ENCODE data around the gene CRHR2.
"Not testable (repeated sequence)": the region's sequence is repeated elsewhere in the genome, so short reads cannot be mapped to it uniquely, and the experiment has no call there.

Gene CRHR2

DNA sequence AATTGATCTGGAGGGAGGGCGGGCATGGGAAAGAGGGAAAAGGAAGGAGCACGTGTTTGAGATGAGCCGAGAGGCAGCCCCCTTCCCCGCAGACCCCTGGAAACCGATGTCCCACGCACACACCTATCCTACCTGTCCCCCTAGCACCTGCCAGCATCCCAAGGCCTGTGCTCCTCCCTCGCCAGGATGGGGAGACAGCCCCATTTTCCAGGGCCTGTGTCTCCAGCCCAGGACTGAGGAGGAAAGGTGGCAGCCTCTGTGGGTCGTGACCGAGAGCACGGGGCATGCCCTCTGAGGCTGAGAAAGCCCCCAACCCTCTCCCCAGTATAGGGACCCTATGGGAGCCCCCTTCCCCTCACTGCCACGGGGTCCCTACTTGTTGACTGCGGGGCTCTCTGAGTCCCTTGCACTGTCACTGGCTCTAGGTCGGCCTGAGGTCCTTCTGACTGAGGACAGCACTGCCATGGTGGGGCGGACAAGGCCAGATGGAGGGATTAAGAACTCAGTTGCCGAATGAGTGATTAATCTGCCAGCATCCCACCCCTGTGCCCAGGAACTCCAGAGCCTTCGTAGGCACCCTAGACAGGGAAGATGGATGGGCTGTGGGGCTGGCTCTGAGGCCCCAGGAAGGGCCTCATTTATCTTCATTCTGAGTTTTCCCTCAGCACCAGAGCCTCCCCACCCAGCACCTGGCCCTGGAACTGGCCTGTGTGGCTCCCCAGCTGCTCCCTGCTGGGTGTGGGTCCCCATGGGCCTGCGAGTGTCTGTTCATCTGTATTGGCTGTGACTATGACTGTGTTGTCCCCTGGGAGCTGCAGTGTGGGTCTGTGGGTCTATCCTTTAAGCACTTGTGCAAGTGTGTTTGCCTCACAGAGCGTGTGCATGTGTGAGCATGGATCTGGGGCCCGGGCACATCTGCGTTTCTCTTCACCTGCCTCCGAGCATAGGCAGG, 26.0 kb downstream of the CRHR2 start:
- DNase-seq (ENCODE audit: low read depth in 2 of 2, low spot score in 1 of 2) = no peak

DNA sequence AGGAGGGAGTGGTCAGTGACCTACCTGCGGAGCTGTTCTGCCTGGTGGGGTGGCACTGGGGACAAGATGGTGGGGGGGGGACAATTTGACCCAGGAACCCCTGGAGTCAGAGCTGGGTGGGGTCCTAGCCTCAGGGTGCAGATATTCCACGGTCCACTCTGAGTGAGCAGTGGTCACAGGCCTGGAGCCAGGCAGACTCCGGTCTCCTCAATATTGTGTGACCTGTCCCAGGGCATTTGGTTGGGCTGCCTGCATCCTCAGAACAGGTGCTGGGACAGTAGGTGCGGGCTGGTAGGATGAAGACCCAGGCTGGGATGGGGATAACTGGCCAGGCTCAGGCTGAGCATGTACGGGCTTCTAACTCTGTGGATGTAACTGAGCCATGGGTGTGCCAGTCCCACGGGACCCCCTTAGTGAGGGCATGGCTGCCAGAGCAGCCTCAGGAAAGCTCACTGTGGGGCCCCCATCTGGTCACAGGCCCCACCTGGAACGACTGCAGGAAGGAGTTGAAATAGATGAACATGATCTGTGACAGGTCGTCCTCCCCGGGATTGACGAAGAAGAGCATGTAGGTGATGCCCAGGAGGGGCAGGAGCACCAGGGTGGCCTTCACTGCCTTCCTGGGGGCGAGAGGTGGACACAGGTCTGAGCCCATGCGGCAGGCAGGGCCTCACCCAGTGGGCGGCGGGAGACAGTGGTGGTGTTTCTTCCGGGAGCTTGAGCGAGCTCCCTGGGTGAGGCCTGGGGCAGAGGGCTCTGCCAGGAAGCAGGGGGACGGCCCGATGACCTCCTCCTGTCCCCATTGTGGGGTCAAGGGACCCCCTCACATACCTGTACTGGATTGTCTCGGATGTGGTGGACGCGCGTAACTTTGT, 26.9 kb downstream of the CRHR2 start:
- DNase-seq (ENCODE audit: low read depth in 2 of 2, low spot score in 1 of 2) = no peak

DNA sequence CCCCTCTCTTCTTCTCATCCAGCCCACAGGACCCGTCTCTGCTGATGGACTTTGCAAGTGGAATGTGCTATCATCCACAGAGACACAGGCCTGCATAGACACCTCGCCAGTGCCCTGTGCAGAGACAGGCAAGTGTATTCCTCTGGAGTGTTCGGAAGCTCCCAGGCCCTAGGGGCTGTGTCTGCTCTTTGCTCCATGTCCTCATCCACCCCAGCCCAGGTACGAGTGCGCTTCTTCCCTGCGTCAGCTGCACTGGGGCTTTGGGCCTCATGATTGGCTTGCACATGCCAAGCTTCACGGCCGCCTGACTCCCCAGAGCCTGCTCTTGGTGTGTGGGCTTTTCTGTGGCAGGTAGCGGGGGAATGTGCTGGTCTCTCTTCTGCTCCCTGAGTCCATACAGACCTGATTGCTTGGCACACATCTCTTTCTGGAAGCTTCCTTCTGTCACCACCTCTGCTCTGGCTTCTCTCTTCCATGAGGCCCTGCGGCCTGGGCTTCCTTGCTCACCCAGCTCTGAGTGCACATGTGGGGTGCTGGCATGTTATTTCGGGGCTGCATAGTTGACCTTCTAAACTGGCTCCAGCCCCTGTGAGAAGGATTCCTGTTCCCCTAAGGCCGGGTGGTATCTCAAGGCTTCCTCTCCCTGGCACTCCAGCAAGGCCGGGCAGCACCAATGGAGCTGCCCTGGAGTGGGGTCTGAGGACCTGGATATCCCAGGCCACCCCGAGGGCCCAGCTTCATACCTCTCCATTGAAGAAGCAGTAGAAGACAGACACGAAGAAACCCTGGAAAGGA, 27.8 kb downstream of the CRHR2 start:
- DNase-seq (ENCODE audit: low read depth in 2 of 2, low spot score in 1 of 2) = no peak

DNA sequence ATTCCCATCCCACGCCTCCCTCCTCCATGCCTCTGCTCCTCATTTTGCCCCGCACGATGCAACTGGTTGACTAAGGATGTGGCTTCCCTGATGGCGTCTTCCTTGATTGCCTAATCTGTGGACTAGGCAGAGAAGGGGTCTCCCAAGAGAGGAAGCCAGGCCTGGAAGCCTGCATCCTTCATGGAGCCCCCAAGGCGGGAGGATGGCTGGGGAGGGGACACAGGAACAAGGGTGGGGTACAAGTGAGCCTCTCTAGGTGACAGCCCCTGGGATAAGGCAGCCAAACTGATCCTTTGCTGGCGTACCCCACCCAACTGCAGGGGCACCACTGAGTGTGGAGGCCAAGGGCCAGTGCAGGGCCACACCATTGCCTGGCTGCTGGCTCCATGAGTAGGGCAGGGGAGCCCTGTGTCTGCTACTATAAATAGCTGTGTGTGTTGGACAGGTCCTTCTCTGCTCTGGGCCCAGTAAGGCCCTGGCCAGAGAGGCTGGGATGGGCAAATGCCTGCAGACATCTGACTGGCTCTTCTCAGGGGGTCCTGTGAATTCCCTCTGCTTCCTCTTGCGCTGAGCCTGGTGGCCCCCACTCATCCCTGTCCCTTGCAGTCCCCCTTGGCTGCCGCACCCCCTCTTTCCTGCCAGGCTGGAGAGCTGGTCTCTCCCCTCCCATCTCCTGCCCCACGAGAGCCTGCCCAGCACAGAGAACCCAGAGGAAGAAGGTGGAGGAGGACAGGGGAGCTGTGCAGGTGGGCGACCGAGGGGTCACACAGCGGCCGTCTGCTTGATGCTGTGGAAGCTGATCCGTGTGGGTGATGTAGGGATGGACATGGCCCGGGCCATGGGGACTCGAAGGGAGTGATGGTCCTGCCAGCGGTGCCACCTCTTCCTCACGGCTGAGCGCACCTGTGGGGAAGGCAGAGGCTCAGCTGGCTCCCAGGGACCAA, 29.3 kb downstream of the CRHR2 start:
- no peak for DNase-seq (ENCODE audit: low read depth in 2 of 2, low spot score in 1 of 2)

DNA sequence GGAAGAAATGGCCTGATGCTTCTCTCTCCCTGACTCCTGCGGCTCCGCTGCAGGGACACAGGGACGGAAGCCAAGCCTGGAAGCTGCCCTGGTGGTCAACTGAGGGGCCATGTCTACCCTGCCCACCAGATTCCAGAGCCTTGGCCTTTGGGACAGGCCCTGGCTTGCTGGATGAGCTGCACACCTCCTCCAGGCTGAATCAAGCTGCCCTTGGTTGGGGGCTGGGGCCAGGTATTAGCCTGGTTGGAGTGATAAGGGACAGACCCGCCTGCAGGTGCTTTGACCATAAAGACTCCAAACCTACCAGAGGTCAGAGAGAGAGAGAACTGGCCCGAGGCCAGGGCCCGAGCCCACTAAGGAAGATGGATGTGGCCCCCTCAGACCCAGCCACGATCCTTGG, 30.1 kb downstream of the CRHR2 start:
- DNase-seq (ENCODE audit: low read depth in 2 of 2, low spot score in 1 of 2) = no peak

DNA sequence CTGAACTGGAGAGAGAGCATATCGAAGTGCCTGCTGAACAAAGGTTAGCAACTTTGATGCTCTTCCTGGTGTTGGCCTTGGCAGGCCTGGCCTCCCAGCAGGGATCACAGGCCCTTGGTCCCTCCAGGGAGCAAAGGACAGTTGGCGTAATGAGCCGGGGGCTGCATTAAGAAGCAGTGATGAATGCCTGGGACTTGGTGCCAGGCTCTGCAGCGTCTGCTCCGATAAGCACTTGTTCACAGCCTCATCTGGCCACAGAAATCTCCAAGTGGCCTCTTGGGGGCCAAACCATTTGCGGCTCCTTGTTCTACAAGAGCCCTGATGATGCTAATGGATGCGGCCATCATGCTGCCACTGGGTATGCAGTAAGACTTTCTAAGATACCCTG, 31.8 kb downstream of the CRHR2 start:
- no peak for DNase-seq (ENCODE audit: low read depth in 2 of 2, low spot score in 1 of 2)

DNA sequence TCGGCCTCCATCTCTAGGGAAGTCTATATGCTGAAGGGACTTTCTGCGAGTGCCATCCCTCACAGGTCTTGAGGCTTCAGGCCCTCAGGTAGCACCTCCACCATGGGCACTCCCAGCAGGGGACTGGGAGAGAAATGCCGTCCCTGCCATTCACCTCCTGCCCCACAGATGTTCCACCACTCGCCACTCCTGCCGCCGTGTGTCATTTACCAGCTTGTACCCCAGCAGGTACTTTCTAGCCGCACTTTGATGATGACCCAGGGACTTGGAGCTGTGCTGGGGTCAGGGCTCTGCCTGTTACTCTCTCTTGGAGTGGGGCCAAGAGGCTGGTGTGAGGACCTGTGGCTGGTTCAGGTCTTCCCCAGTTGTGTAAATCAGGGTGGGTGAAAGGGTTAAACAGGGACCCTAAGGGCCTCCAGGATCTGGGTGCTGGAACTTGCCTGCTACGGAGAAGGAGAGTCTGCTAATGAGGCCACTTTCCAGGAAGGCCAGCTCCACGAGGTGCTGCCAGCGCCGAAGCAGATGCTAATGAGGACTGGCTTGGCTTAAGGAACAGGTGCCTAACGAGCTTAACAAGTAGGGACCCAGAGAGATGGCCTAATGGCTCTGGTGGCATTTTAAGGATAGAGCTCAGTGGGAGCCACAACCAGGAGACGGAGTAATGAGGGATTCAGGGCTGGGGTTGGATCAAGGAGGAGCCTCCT, 32.4 kb downstream of the CRHR2 start:
- no peak for DNase-seq (ENCODE audit: low read depth in 2 of 2, low spot score in 1 of 2)

DNA sequence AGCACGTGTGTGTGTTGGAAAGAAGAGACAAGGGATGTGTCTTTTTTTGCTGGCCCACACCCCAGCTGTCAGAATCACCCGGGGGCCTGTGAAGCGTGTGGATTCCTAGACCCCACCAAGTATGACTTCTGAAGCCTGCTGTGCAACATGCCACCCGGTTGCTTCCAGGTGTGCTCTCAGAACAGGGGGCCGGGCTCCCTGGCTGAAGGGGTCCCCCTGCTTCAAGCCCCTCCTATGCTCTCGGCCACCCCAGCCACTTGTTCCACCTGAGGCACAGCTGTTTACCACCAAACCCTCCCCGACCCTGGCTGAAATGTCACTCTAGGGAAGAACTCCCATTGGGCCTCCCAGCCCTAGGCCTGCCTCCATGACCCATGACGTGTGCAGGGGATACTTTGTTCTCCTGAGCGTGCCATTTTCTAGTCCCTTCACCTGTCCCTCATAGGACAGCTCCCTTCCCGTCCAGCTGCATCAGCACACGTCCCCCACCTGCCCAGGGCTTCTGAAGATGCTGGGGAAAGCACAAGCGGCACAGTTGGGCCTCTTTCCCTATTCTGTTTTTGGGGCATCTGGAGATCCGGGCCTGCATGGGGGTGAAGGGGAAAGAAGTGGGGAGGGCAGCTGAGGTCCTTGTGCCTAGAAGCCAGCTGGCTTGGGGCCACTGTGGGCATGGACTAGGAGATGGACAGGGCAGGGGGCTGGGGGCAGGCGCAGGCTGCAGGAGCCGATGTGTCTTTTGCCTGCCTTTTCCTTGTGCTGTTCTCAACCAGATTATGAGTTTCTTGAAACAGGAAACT, 33.3 kb downstream of the CRHR2 start:
- no peak for DNase-seq (ENCODE audit: low read depth in 2 of 2, low spot score in 1 of 2)

DNA sequence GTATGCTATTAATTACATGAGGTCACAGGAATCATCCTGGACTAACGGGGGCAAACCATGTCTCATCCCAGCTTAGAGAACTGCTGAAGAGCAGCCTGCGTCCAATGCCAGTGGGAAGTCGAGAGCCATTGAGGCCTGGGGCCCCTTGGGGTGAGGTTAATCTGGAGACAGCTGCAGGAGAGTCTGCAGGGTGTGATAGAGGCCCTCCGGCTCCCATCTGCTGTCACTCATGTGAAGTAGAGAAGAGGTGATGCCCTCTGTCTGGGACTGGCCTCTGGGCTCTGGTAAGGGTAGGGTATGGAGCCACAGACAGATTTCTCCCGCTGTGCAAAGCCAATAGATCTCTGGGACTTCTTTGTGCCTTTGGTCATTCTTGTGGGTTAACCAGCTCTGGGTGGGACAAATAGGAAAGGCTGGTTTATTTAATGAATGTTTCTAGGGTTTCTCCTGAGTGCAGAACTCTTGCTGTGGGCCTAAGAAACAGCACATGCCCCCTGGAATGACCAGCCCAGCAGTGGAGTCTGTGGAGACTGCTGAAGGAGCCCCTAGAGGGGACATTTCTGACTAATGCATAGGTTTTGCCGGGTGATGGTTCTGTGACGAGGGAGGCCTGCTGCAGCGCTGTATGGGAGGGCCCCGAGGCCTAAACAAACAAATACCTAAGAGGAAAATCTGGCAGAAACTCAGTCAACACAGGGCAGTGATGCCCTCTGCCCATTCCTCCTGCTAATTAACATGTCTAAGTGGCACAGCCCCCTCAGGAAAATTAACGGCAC, 34.5 kb downstream of the CRHR2 start:
- no peak for DNase-seq (ENCODE audit: low read depth in 2 of 2, low spot score in 1 of 2)

DNA sequence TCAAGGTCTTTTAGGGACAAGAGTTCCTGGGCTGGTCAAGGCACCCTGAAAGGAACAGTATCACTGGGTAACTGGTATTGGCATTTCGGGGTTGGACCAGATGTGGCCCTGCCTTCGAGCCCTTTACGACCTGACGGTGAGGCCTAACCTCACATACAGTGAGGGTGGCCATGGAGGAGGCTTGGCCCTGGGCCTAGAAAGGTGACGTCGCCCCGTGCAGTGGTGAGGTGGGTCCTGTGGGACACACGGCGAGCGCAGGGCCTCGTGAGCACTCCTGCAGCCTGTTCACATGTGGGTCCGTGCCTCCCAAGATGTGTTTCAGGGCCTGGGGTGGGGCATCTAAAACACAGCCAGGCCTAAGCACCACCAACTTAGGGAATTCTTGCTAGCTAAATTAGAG, 36.1 kb downstream of the CRHR2 start:
- DNase-seq (ENCODE audit: low read depth in 2 of 2, low spot score in 1 of 2) = no peak

DNA sequence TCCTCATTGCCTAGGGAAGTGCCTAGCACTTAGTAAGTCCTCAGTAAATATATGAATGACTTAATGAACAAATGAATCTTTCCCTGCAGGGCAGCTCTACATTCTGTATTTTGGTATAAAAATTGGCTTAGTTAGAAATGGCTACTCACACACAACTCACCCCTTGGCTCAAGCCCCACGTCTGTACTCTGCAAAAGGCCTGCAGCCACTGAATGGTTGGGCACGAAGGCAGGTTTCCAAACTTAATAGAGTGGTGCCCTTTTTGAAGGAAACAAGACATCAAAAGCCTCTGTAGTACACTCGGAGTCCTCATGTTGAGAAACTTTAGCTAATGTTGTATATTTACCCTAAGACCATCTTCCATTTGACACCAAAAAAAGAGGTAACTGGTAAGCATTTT, 36.6 kb downstream of the CRHR2 start:
- DNase-seq (ENCODE audit: low read depth in 2 of 2, low spot score in 1 of 2) = no peak

DNA sequence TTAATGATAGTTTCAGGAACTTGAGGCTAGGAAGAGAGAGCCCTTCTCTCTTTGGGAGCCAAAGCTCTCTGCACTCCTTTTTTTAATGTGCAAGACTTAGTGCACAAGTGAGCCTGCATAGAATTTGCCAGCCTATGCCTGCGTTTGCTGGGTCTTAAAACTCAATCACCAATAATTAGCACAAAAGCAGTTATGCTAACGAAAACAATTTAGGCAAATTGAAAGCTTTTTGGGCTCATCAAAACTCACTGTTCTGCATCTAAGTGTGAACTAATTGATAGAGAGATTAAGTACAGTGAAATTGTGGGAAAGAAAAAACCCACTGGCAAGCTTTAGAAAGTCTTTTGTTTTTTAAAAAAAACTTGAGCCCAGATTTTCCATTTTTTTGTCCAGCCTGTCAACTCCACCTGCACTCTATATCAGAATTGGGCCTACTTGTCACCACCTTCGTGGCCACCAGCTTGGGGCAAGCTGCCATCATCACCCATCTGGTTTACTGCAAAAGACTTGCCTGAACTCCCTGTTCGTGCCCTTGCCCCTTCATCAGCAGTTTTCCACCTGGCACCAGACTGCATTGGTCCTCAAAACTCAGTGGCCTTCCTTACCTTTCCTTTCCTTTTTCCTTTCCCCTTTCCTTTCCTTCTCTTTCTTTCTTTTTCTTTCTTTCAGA, 37.8 kb downstream of the CRHR2 start:
- no peak for DNase-seq (ENCODE audit: low read depth in 2 of 2, low spot score in 1 of 2)

DNA sequence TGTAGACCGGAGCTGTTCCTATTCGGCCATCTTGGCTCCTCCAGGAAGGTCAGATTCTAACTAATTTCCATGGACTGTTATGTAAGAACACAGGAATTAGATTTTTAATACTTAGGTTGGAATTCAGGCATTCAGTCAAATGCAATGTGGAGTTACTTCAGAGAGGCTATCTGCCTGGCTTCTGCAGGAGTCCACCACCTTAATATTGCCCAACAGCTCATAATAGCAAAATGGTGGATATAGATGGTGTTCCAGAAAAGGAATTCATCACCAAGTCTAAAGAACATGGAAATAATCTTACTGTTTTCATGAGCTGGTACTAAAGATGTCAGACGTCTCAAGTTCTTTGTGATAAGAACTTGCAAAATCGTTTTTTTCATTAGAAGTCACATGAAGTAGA, 39.5 kb downstream of the CRHR2 start:
- no peak for DNase-seq (ENCODE audit: low read depth in 2 of 2, low spot score in 1 of 2)

DNA sequence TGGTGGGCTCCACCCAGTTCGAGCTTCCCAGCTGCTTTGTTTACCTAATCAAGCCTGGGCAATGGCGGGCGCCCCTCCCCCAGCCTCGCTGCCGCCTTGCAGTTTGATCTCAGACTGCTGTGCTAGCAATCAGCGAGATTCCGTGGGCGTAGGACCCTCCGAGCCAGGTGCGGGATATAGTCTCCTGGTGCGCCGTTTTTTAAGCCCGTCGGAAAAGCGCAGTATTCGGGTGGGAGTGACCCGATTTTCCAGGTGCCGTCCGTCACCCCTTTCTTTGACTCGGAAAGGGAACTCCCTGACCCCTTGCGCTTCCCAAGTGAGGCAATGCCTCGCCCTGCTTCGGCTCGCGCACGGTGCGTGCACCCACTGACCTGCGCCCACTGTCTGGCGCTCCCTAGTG, 39.9 kb downstream of the CRHR2 start:
- not testable (repeated sequence) for DNase-seq (ENCODE audit: low read depth in 2 of 2, low spot score in 1 of 2)

DNA sequence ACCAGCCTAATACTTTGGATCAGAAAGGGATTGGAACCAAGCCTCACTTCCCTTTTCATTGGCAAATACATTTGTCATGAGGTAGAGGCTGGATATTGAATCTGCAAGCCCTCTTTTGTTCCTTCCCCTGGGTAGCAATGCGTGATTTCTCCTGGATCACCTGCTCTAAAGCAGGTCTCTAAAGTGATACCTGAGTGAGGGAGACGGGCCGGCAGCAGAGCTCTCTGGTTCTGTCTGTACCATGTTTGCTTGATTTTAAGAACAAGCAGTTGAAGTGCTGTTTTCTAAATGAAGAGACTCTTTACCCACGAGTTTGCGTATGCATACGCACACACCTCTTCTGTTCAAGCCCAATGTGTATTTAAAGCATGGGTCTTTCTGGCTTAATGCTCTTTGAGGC, 46.5 kb downstream of the CRHR2 start:
- DNase-seq (ENCODE audit: low read depth in 2 of 2, low spot score in 1 of 2) = no peak

DNA sequence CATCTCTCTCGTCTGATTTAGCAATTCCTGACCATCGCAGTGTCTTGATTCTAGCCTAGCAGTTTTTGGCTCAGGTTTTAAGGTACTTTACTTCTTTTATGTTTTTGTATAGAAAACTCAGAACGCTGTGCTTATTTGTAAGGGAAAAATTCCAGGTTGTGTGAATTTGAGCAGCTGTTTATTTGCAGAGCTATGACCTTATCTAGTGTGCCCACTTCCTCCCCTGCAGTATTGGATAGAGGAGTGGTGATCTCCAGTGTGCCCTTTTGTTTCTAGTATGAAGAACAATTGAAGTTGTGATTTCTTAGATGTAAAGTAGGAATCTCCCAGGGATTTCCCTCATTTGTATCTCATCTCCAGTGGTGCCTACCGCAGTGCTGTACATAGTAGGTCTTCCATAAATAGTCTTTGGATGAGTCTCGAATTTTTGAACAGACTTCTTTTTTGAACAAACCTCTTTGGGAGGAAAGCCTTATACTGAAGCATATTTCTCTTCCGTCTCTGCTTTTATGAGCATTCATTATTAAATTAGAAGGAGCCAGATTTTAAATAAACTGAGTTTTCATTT, 47.5 kb downstream of the CRHR2 start:
- no peak for DNase-seq (ENCODE audit: low read depth in 2 of 2, low spot score in 1 of 2)

DNA sequence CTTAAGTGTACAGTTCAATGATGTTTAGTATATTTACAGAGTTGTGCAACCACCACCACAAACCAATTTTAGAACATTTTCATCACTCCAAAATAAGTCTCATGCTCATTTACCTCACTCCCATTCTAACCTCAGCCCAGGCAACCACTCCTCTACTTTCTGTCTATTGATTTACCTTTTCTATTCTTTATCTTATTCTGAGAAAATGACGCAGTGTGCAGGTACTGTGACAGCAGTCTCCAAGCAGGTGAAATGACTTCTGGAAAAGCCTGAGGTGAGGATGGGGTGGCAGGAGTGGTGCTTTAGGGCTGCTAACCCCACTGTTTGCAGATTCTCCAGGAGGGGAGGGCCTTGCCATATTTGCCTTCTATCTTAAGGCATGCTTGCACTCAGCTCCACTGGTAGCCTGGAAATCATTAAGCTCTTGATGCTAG, 48.0 kb downstream of the CRHR2 start:
- DNase-seq (ENCODE audit: low read depth in 2 of 2, low spot score in 1 of 2) = no peak

All from stimulated activated CD8-positive, alpha-beta memory T cell treated with anti-CD3 and anti-CD28 coated beads, Interleukin-4, amount 100 ng/mL, for 1 hour (primary cell).